CD4-positive, alpha-beta T cell treated with Interleukin-17A for 4 hours (primary cell): ENCODE measurements around the gene SORBS1.

Experiments used
- DNase-seq: peaks from one replicate; pipeline ENCODE4 v3.0.0-alpha.2; 2020; ENCODE audit warnings: mixed read lengths

SORBS1 gene

DNA sequence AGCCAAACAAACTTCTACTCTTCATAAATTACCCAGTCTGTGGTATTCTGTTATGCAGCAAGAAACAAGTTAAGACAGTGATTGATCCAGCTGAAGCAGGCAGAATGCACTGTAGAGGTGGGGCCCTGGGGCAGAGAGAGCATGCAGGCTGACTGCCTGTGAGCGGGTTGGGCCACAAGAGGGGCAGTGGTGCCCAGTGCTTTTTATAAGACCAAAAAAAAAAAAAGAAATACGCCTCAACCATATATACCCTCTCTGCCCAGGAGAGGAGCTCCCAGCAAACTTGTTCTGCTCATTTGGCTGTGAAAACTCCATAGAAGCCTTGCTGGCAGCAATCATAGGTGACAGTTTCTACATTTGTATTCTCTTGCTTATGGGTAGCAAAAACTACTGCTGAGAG is 104.7 kb downstream of the SORBS1 start:
- no peak for DNase-seq

DNA sequence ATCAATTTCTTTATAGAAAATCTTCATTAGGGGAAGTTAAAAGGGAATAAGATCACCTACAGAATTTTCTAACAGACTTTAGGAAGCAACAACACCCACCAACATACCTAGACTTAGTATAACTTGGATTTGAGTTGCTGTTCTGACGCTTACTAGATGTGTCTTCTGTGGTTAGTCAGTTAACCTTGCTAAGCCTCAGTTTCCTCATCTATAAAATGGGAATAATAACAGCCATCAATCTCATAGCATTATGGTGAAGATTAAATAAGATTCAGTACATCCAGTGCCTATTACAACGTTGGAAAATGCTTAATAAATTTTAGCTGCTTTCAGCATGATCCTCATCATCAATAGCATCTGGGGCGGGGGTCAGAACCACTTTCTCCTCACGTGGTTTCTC is 106.2 kb downstream of the SORBS1 start:
- no peak for DNase-seq

DNA sequence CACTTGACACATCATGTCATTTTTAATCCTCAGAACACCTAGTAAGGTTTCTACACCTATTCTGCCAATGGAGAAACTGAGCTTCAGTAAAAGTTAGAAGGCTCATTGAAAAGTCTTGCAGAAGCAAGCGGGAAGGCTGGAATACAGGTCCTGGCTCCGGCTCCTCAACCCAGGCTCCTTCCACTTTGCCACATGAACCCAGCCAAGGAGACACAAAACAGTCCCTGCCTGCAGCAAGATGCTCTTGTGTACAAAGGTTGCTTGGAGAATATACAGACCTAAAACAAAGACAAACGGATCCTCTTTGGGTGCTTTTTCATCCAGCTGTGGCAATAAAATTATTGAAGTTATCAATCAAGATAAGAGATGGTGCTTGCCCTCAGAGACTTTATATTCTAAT is 106.8 kb downstream of the SORBS1 start:
- no peak for DNase-seq

DNA sequence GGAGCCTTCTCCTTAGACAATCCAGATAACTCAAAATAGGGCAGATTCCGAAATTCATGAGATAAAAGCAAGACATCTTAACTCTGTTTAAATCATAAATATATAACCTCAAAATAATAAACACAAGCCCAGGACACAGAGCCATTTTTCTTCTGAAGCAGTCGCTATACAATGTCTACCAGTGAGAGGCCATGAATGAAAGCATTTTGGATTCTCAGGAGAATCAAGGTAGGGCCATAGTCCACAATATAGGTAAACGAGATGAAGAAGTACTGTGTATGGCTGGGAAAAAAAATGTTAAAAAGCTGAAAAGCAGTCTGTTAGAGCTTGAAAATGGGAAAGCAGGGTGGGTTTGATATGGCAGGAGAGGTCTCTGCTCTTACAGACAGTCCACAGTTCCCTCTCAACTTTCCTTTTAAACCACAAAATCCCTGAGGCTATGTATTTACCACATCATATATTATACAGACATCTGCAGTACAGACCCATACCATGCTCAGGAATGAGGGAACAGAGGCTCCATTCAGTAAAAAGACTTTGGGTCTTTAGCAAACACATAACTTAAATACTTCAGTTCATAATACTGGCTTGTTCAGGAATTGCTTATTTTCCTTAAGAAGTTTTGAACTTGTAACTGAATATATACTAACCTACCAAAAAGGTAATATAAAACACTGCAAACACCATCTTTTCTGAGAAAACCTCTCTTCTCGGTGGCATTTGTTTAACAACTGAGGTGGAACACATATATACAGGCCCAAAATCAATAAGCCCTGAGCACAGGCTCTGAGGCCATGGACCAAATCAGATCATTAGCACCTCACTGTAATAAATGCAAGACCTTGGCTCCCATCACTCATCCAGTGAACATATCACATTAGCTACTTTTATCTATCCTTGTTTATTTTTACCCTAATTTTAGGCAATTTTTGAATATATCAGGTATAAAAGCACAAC is 109.3 kb downstream of the SORBS1 start:
- DNase-seq: no peak

DNA sequence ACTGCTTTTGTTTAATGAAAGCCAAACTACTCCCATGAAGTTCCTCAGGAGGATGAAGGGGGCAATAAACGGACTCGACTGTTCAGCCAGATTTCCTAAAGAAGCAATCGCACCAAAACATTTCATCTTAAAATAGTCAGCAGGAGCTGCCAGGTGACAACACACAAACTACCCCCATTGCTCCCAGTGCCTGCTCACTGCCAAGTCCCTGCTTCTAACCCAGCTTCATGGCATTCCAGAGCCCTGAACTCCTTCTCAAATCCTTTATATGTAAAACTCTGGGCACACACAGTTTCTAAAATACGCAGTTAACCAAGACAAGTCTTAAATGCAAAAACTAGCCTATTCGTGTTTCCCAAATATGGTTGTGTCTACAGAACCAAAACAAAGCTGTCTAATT is 110.0 kb downstream of the SORBS1 start:
- no peak for DNase-seq

DNA sequence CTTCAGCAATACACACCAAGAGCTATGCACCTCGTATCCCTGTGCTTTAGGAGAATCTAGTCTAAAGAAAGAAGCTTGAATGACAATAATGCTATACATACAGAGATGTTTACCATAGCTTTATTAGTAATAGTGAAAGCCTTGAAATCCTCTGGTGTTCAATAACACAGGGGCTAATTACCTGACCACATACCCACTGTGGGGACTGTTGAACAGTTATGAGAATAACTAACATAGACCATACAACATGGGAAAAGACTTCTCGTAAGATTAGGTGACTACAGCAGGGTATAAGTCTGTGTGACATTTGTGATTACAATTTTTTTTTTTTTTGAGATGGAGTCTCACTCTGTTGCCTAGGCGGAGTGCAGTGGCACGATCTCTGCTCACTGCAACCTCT is 111.0 kb downstream of the SORBS1 start:
- no peak for DNase-seq

DNA sequence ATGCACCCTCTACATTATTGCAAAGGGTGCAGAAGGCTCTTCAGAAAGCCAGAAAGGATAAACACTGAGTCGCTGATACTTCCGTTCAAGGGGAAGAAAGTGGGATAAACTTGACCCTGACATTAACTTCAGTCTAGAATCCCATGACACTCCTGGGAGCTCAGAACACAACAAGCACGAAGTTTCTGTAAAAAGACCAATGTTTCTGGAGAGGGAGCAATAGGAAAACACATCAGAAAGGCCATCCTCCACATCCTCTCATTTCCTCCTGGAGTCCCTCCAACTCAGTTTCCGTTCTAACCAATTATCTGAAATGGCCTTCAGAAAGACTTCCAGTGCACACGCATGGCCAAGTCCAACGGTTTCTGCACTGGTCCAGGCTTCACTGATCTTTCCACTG is 113.5 kb downstream of the SORBS1 start:
- no peak for DNase-seq

DNA sequence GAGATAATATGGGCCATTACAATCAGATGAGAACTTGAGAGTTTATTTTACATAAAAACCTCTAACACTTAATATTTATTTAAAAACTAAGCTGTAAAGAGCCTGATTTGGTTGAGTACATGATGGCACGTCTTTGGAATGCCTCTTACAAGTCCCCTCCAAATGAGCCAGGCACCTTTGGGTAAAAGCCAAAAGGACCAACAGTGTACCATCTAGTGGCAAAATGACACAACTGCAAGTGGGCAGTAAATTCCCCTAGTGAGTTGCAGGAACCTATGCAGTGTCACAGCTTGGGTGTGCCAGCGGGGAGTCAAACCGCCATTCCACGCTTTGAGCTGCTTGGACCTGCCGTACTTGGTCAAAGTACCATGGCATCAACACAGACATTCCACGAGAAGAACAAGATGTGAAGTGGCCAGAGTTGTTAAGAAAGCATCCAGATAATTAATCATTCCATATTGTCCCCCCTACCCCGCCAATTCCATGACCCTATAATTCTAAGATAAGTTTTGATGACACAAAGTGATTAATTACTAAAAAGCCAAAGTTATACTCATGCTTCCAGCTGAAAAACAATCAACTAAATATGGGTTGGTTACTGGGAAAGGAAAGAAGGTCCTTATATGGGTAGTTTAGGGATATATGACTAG is 115.2 kb downstream of the SORBS1 start:
- DNase-seq: peak; percentile 31

DNA sequence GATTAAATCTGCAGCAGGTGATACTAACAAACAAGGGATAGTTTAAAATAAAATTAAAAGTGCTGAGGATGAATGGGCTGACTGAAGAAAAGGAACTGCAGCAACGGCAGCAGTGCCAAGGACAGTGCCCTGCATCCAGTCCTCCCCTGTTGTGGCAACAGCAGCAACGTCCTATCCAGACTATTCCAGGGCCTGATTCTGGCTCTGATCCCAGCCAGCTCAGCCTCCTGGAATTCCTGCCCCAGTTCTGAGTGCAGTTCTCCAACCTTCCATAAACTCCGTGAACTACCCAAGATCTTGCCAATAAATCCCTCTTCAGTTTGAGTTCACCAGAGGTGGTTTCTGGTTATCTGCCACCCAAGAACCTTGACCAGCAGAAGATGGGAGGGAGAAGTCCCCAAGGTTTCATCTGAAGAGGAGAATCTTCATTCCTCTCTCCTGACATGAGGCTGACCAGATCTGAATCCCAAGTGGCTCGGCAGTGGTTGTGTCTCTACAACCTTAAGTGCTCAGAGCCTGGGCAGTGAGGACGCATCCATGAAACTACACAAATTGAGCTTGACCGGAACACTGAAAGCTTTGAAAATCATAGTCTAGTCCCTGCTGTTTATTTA is 115.8 kb downstream of the SORBS1 start:
- no peak for DNase-seq

DNA sequence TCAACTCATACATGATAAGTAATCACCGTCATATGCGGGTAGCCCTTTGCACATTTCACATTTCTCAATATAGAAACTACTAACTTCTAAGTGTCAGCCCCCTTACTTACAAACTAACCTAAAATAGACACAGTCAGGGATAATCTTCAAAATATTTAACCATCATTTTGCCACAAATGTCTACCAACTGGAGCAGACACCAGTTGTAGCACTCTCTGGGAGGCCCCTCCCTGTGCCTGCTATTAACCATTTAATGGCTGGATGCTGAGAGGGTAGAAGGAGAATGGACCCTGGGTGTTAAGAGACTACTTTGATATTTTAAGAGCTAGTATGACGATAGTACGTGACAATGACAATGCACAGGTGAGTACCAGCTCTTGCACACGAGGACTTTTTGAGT is 116.4 kb downstream of the SORBS1 start:
- DNase-seq: no peak

DNA sequence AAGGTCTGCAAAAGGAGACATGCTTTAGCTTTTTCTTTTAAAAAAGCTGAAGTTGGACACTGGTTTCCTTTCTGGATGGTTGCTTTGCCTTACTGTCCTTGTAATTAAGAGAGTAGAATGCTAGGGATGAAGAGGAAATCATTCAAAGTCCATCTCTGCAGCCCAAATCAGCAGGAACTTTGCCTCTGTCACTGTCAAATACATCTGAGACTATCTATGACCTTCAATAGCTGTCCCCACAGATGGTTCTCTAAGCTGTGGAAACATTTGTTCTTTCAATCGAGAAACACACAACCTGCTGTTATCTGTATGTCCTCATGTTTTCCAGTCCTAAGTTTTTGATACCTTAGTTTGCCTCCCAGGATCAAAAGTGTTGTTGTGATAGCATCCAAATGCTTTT is 117.5 kb downstream of the SORBS1 start:
- no peak for DNase-seq

DNA sequence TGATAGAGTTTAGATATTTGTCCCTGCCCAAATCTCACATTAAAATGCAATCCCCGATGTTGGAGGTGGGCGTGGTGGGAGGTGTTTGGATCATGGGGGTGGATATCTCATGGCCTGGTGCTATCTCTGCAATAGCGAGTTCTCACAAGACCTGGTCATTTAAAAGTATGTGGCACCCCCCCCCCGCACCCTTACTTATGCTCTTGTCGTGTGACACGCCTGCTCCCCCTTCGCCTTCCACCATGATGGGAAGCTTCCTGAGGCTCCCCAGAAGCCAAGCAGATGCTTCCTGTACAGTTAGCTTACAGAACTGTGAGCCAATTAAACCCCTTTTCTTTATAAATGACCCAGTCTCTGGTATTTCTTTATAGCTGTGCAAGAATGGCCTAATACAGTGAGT is 118.8 kb downstream of the SORBS1 start:
- DNase-seq: no peak

DNA sequence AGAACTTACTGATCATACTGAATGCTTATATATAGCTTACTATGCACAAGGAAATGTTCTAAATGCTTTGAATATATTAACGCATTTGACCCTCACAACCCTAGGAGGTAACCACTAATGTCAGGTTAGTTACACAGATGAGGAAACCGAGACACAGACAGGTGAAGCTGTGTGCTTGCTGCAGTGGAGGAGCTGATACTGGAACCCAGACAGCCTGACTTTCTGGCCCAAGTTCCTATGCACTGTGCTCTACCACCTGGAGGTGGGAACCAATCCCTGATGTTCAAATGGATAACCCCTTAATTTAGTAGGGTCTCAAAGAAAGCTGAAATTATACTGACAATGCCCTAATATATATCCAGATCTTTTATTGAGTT is 119.6 kb downstream of the SORBS1 start:
- DNase-seq: no peak

DNA sequence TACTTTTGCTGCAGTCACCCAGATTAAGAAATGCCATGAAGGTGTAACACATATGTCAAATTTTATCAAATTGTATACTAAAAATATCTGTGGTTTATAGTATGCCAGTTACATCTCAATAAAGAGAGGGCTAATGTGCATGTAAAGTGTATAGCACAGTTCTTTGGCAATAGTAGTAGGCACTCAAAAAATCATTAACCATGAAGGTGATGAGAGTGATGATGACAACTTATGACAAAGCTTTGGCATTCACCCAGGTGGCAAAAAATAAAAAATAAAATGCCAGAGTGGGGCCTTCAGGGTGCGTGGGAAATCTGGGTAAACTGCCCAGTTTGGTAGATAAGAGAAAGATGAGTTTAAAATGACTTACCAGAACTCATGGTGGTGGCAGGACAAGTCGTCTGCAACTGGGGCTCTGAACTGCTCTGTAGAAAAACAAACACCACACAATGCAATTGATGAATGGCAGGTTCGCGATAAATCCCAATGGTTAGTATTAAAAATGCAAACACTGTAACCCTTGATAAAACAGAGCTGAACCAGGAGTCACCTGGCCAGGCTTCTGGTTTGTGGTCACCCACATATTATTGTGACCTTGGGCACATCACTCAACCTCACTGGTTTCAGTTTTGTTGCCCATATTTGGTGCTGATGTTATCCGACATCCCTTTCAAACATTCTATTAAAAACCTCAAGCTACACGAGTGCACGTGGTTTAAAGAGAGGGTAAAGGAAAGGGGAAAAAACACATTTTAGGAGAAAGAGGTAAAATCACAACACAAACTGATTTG is 120.2 kb downstream of the SORBS1 start:
- no peak for DNase-seq

DNA sequence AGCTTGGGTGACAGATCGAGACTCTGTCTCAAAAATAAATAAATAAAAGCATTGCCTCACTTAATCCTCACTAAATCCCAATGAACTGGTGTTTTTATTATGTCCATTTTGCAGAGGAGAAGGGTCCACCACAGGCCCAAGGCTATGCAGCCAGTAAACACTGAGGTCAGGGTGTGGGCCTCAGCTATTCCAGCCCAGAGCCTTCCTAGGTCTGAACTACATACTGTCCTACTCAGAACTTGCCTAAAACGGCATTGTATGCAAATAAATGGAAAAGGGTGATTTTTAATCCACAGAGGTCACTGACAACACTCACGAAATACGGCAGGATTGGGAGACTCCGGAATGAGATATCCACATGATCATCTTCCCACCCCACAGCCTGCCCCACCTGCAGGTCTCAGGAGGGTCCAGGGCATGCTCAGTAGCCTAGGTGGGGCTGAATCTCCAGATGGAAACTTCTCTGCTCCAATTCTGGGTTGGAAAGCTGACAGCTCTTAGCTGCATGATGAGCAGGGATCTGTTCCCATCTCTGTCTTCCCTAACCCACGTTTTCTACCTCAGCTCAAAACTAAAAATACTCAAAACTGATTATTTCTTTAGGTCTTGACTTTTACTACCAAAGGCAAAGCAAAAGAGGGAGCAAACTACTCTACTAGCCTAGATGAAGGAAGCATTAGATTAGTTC is 121.0 kb downstream of the SORBS1 start:
- no peak for DNase-seq

DNA sequence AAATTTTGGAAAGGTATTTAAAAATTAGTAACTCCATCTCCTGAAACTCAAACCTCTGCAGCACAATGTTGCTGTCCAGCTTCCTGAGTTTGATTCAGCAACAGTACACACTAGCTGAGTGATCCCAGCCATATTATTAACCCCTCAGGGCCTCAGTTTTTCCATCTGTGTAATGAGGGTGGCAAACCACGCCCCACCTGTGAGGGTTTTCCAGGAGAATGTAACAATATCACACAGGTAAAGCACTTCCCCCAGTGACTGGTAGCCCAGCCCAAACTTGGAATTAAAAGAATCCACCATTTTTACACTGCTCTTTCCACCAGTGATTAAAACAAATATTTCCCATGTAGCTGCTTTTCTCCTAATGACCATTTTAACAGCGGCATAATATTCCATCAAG is 122.4 kb downstream of the SORBS1 start:
- no peak for DNase-seq

DNA sequence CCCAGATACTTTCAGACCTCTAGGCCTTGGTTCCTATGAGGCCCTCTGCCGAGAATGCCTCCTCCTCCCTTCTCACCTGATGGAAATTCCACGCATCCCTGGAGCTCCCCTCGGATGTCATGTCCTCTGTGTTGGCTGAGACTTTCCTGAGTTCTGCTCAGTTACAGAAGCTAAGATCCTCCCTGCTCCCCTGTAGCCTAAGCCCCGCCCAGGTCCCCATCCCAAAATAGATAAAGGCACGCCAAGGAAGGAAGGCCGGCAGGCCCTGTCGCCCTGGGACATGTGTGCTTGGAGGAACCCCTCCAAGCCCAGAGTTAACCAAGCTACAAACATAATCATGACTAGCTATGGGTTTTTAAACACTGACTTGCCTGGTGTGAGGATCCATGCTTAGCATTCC is 123.5 kb downstream of the SORBS1 start:
- no peak for DNase-seq

DNA sequence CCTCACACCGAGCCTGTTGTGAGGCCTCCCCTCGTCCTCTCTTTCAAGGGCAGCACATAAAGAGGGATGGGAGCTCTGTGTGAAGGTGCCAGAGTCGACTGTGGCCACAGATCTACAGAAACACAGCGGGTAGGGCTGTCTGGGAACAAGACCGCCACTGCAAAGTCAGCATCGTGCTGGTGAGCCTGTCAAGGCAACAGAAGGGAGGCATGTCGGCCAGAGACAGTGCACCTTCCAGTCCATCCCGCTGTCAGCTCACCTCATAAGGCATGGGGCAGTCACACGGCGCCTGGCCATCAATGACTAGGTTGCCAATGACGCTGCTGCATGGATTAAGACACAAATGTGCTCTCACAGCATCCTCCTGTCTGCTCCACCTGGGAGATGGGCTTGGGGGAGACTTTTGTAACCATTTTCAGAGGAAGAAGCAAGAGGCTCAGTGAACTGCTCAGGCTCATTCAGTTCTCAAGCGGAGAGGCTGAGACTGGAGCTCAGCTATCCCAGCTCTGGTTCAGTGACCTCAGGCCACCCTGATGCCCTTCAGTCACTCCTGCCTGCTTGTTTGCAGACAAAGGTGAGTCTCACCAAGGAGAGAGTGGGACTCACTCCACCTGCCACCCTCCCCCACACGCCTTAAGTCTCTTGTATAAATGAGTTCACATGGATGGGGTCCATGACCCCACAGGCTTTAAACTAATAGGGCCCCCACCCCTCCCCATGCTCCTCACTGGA is 125.5 kb downstream of the SORBS1 start:
- no peak for DNase-seq

DNA sequence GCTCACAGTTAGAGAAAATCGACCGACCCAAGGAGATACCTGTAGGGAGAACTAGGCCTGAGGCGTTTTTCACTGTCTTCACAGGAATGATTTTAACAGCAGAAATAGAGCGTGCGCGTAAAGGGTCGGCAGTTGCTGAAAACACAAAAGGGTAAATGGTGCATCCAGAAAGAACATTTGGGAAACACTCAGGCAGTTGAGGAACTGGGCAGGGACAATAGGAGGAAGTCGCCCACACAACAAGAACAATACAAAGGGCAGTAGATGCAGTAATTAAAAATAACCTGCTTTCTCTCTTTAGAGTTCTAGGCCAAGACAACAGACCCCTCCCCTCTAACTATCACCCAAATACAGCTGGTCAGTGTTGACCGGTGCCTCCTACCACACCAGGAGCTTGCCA is 126.6 kb downstream of the SORBS1 start:
- no peak for DNase-seq

DNA sequence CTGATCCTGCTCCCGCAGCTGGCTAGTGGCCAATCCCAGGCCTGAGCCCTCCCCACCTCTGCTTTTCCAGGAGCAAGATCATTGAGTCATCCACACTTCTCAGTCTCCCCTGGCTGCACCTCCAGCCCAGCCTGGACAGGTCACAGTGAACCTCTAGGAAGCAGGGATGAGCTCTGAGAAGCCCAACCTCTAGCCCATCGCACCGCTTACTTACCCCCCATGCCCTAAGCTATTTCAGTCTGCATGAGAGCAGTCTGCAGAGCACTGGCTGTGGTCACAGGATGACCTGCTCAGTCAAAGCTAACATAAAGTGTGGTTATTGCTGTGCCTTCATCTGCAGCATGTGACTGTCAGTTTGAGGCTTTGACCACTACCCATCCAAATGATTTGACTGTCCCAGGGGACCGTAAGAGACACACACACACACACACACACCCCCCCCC is 129.2 kb downstream of the SORBS1 start:
- DNase-seq: no peak

DNA sequence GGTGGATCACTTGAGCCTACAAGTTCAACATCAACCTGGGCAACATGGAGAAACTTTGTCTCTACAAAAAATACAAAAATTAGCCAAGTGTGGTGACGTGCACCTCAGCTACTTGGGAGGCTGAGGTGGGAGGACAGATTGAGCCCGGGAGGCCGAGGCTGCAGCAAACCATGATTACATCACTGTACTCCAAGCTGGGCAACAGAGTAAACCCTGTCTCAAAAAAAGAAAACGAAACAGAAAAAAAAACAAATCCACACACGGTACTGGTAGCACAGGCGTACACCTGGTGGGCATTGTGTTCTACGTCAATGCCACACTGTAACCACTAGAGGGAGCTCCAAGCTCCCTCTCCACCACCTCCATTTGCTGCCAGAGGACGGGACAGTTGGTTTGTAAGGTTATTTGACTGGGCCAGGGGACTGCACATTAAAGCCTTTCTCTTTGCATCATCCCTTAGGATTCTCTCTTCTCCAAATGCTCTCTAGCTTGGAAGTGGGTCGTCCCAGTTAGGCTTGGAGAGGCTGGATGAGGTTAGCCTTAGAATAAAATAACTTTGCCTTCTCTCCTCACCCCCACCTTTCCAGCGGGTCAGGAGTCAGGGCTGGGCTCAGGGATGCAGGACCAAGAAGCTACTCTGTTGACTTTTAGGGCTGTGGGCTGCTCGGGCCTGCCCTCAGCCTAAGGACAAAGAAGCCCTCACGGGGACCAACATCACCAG is 130.8 kb downstream of the SORBS1 start:
- DNase-seq: peak; percentile 47
